ENCODE measurements around the gene SPTBN1.

The SPTBN1 gene

GRCh38 chr2:54539683-54540082 is 83.6 kb downstream of the SPTBN1 start:
- no peak for DNase-seq (ENCODE audit: low read depth, low spot score)
- H3K36me3 ChIP-seq (ENCODE audit: insufficient read depth, insufficient read length, low read length): no peaks in the 10 kb centered on the region
- no peaks in the 10 kb centered on the region for H3K4me1 ChIP-seq (ENCODE audit: insufficient read depth, insufficient read length)
- no peak overlapping the region for H3K4me3 ChIP-seq (ENCODE audit: insufficient read length, low read depth)
- no peaks in the 10 kb centered on the region for H3K9me3 ChIP-seq (ENCODE audit: insufficient read depth, low read length)
- no peaks in the 10 kb centered on the region for H3K27me3 ChIP-seq (ENCODE audit: insufficient read depth, insufficient read length)
- no peak for TF ChIP-seq ZNF274 (IDR thresholded peaks at IDR 0.05; ENCODE audit: low read depth, low read length)
- no peak for TF ChIP-seq SUZ12 (IDR thresholded peaks at IDR 0.05; ENCODE audit: extremely low read depth, insufficient read depth, insufficient read length)
- no peak for TF ChIP-seq YY1 (IDR thresholded peaks at IDR 0.05; ENCODE audit: insufficient read depth, insufficient read length)
- no peak overlapping the region for H3K9ac ChIP-seq (ENCODE audit: insufficient read length, low read depth)

DNA sequence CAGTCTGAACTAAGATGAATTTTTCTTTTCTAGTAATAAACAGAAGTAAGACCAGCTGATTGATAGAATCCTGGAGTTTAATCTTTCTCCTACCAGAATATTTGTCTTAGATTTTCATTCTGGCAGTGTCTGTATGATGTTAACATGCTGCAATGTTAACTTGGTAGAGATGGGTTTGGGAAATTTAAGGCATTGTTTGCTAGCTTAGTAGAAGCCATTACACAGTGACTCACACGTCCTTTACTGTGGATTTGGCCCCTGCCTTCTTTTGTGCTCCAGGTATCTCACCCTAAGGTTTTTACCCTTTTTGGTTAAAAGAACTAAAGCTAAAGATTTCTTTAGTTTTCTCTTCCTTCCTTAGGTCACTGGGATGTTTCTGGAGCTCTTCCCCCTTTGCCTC is 84.1 kb downstream of the SPTBN1 start:
- no peak for DNase-seq (ENCODE audit: low read depth, low spot score)
- TF ChIP-seq ZNF274 (IDR thresholded peaks at IDR 0.05; ENCODE audit: low read depth, low read length) (no peak), SUZ12 (IDR thresholded peaks at IDR 0.05; ENCODE audit: extremely low read depth, insufficient read depth, insufficient read length) (no peak), YY1 (IDR thresholded peaks at IDR 0.05; ENCODE audit: insufficient read depth, insufficient read length) (no peak)
- Histone ChIP-seq H3K4me1 (ENCODE audit: insufficient read depth, insufficient read length) (no peaks in the 10 kb centered on the region), H3K9ac (ENCODE audit: insufficient read length, low read depth) (no peak overlapping the region), H3K36me3 (ENCODE audit: insufficient read depth, insufficient read length, low read length) (no peaks in the 10 kb centered on the region), H3K4me3 (ENCODE audit: insufficient read length, low read depth) (no peak overlapping the region), H3K9me3 (ENCODE audit: insufficient read depth, low read length) (no peaks in the 10 kb centered on the region), H3K27me3 (ENCODE audit: insufficient read depth, insufficient read length) (no peaks in the 10 kb centered on the region)

DNA sequence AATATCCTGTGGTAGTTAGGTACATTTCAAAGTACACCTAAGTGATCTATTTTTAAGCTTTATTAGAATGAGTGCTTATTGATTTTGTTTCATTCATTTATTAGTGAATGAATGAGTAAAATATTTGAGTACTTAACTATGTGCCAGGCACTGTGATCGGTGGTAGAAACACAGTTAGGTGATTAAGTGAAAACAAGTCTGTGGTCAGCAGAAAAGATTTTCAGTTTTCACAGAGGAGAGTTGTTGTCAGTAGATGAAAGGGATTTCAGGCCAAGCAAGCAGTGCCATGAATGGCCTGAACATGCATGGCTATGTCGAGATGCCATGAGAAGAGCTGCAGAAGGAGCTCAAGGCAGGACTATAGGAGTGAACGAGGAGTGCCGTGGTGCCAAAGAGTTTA is 85.9 kb downstream of the SPTBN1 start:
- TF ChIP-seq YY1 (IDR thresholded peaks at IDR 0.05; ENCODE audit: insufficient read depth, insufficient read length) (no peak), SUZ12 (IDR thresholded peaks at IDR 0.05; ENCODE audit: extremely low read depth, insufficient read depth, insufficient read length) (no peak), ZNF274 (IDR thresholded peaks at IDR 0.05; ENCODE audit: low read depth, low read length) (no peak)
- Histone ChIP-seq H3K36me3 (ENCODE audit: insufficient read depth, insufficient read length, low read length) (no peaks in the 10 kb centered on the region), H3K9ac (ENCODE audit: insufficient read length, low read depth) (no peak overlapping the region), H3K4me3 (ENCODE audit: insufficient read length, low read depth) (no peak overlapping the region), H3K27me3 (ENCODE audit: insufficient read depth, insufficient read length) (no peaks in the 10 kb centered on the region), H3K9me3 (ENCODE audit: insufficient read depth, low read length) (no peaks in the 10 kb centered on the region), H3K4me1 (ENCODE audit: insufficient read depth, insufficient read length) (no peaks in the 10 kb centered on the region)
- no peak for DNase-seq (ENCODE audit: low read depth, low spot score)

GRCh38 chr2:54543733-54544396 is 87.7 kb downstream of the SPTBN1 start:
- H3K4me1 ChIP-seq (ENCODE audit: insufficient read depth, insufficient read length): no peaks in the 10 kb centered on the region
- TF ChIP-seq SUZ12 (IDR thresholded peaks at IDR 0.05; ENCODE audit: extremely low read depth, insufficient read depth, insufficient read length) (no peak), YY1 (IDR thresholded peaks at IDR 0.05; ENCODE audit: insufficient read depth, insufficient read length) (no peak), ZNF274 (IDR thresholded peaks at IDR 0.05; ENCODE audit: low read depth, low read length) (no peak)

DNA sequence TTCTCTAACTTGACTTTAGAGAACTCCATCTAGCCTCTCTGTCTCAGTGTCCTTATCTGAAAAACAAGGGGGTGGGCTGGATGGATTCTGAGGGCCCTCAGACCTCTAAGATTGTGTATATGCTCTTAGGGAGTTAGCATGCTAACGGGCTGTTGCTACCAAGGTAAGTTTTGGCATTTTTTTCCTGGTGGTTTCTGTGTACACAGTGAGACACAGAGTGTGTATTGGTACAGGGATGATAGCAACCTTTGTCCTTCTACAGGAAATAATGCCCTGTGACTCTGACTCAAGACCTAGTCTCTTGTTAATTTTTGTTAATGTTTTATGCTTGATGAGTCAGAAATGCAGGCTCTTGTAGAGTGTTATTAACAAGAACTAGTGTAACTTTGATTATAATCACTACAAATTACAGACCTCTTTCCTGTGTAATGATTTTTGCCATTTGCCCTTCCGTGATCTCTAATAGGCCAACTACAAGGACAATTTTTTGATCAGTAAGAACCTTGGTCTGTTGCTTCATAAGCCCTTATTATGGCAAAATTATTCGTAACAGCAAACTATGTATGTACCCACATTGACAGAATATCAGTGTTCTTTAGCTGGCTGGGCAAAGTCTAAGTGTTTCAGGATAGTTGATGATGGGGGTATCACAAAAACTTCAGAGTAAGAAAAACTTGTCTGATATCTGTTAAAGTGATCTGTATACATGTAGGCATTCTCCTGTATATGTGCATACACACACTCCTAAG is 89.7 kb downstream of the SPTBN1 start:
- Histone ChIP-seq H3K36me3 (ENCODE audit: insufficient read depth, insufficient read length, low read length) (no peaks in the 10 kb centered on the region), H3K9me3 (ENCODE audit: insufficient read depth, low read length) (no peaks in the 10 kb centered on the region), H3K27me3 (ENCODE audit: insufficient read depth, insufficient read length) (no peaks in the 10 kb centered on the region), H3K4me1 (ENCODE audit: insufficient read depth, insufficient read length) (no peaks in the 10 kb centered on the region), H3K4me3 (ENCODE audit: insufficient read length, low read depth) (no peak overlapping the region), H3K9ac (ENCODE audit: insufficient read length, low read depth) (no peak overlapping the region)
- TF ChIP-seq SUZ12 (IDR thresholded peaks at IDR 0.05; ENCODE audit: extremely low read depth, insufficient read depth, insufficient read length): no peak
- no peak for TF ChIP-seq YY1 (IDR thresholded peaks at IDR 0.05; ENCODE audit: insufficient read depth, insufficient read length)
- no peak for TF ChIP-seq ZNF274 (IDR thresholded peaks at IDR 0.05; ENCODE audit: low read depth, low read length)
- DNase-seq (ENCODE audit: low read depth, low spot score): no peak

More at GRCh38 chr2:54543733-54544396, 87.7 kb downstream of the SPTBN1 start:
- Histone ChIP-seq H3K36me3 (ENCODE audit: insufficient read depth, insufficient read length, low read length) (no peaks in the 10 kb centered on the region), H3K27me3 (ENCODE audit: insufficient read depth, insufficient read length) (no peaks in the 10 kb centered on the region), H3K9me3 (ENCODE audit: insufficient read depth, low read length) (no peaks in the 10 kb centered on the region), H3K9ac (ENCODE audit: insufficient read length, low read depth) (no peak overlapping the region), H3K4me3 (ENCODE audit: insufficient read length, low read depth) (no peak overlapping the region)
- DNase-seq (ENCODE audit: low read depth, low spot score): no peak

- H3K27me3 ChIP-seq (ENCODE audit: insufficient read depth, insufficient read length): no peaks in the 10 kb centered on the region
- no peak for DNase-seq (ENCODE audit: low read depth, low spot score)
- no peak overlapping the region for H3K9ac ChIP-seq (ENCODE audit: insufficient read length, low read depth)
- TF ChIP-seq SUZ12 (IDR thresholded peaks at IDR 0.05; ENCODE audit: extremely low read depth, insufficient read depth, insufficient read length) (no peak), ZNF274 (IDR thresholded peaks at IDR 0.05; ENCODE audit: low read depth, low read length) (no peak), YY1 (IDR thresholded peaks at IDR 0.05; ENCODE audit: insufficient read depth, insufficient read length) (no peak)
- no peak overlapping the region for H3K4me3 ChIP-seq (ENCODE audit: insufficient read length, low read depth)
- no peaks in the 10 kb centered on the region for H3K36me3 ChIP-seq (ENCODE audit: insufficient read depth, insufficient read length, low read length)
- no peaks in the 10 kb centered on the region for H3K4me1 ChIP-seq (ENCODE audit: insufficient read depth, insufficient read length)
- no peaks in the 10 kb centered on the region for H3K9me3 ChIP-seq (ENCODE audit: insufficient read depth, low read length)
Observed at GRCh38 chr2:54546518-54546917, 90.4 kb downstream of the SPTBN1 start.

- H3K27me3 ChIP-seq (ENCODE audit: insufficient read depth, insufficient read length): no peaks in the 10 kb centered on the region
- TF ChIP-seq YY1 (IDR thresholded peaks at IDR 0.05; ENCODE audit: insufficient read depth, insufficient read length): no peak
- TF ChIP-seq ZNF274 (IDR thresholded peaks at IDR 0.05; ENCODE audit: low read depth, low read length): no peak
- TF ChIP-seq SUZ12 (IDR thresholded peaks at IDR 0.05; ENCODE audit: extremely low read depth, insufficient read depth, insufficient read length): no peak
- H3K9me3 ChIP-seq (ENCODE audit: insufficient read depth, low read length): no peaks in the 10 kb centered on the region
- no peaks in the 10 kb centered on the region for H3K36me3 ChIP-seq (ENCODE audit: insufficient read depth, insufficient read length, low read length)
- H3K4me3 ChIP-seq (ENCODE audit: insufficient read length, low read depth): no peak overlapping the region
- DNase-seq (ENCODE audit: low read depth, low spot score): no peak
- no peak overlapping the region for H3K9ac ChIP-seq (ENCODE audit: insufficient read length, low read depth)
- no peaks in the 10 kb centered on the region for H3K4me1 ChIP-seq (ENCODE audit: insufficient read depth, insufficient read length)
Observed at GRCh38 chr2:54546923-54547720, 91.0 kb downstream of the SPTBN1 start.
